ENCODE results near the gene FAM9A. TPM values are rescaled to one million over a fixed set of nuclear protein-coding genes. Genes with fewer than 3 reads are reported as not detected.

FAM9A gene
- not detected for polyA plus RNA-seq

- no peaks in the 10 kb centered on the region for H3K4me1 Mint-ChIP-seq
- no peaks in the 10 kb centered on the region for H3K9me3 Mint-ChIP-seq
- no peak within 1 kb of the TSS for H3K27ac Mint-ChIP-seq
- no peak within 1 kb of the TSS for H3K4me3 Mint-ChIP-seq
- H3K36me3 Mint-ChIP-seq = no peaks in the 10 kb centered on the region
- DNase-seq = no peak
- peaks cover 0 to 7% (median 2%) of the 10 kb centered on the region in 3 donors for H3K27me3 Mint-ChIP-seq (ENCODE audit: low read depth in 3 of 3)
Observed at GRCh38 chrX:8801041-8801599, at the start of gene FAM9A. Gene FAM9A (minus strand): TSS chrX:8801383. CDS start chrX:8800171, 1,212 bp downstream.

- Mint-ChIP-seq H3K9me3 (no peaks in the 10 kb centered on the region), H3K4me1 (no peaks in the 10 kb centered on the region), H3K27me3 (ENCODE audit: low read depth in 3 of 3) (peaks cover 2 to 5% (median 4%) of the 10 kb centered on the region in 3 donors), H3K27ac (no peak overlapping the region), H3K36me3 (no peaks in the 10 kb centered on the region), H3K4me3 (no peak overlapping the region)
- no peak for DNase-seq
Observed at GRCh38 chrX:8850478-8850877, 49.3 kb upstream of the FAM9A start.

- DNase-seq = no peak
- no peaks in the 10 kb centered on the region for H3K9me3 Mint-ChIP-seq
- H3K27ac Mint-ChIP-seq = no peak overlapping the region
- H3K27me3 Mint-ChIP-seq (ENCODE audit: low read depth in 3 of 3) = peaks cover 2 to 5% (median 4%) of the 10 kb centered on the region in 3 donors
- no peaks in the 10 kb centered on the region for H3K36me3 Mint-ChIP-seq
- H3K4me1 Mint-ChIP-seq = no peaks in the 10 kb centered on the region
- no peak overlapping the region for H3K4me3 Mint-ChIP-seq
Observed at GRCh38 chrX:8849945-8850344, 48.8 kb upstream of the FAM9A start.

- DNase-seq = no peak
- Mint-ChIP-seq H3K4me3 (no peak overlapping the region), H3K36me3 (no peaks in the 10 kb centered on the region), H3K9me3 (no peaks in the 10 kb centered on the region), H3K27me3 (ENCODE audit: low read depth in 3 of 3) (peaks cover 2 to 6% (median 4%) of the 10 kb centered on the region in 3 donors), H3K27ac (no peak overlapping the region), H3K4me1 (no peaks in the 10 kb centered on the region)
Observed at GRCh38 chrX:8849458-8849857, 48.3 kb upstream of the FAM9A start.

GRCh38 chrX:8848911-8849310 lies 47.7 kb upstream of the FAM9A start:
- Mint-ChIP-seq H3K9me3 (no peaks in the 10 kb centered on the region), H3K36me3 (no peaks in the 10 kb centered on the region), H3K27ac (no peak overlapping the region), H3K4me1 (no peaks in the 10 kb centered on the region), H3K27me3 (ENCODE audit: low read depth in 3 of 3) (peaks cover 2 to 6% (median 4%) of the 10 kb centered on the region in 3 donors), H3K4me3 (no peak overlapping the region)
- no peak for DNase-seq

- H3K9me3 Mint-ChIP-seq = no peaks in the 10 kb centered on the region
- H3K4me1 Mint-ChIP-seq = no peaks in the 10 kb centered on the region
- H3K4me3 Mint-ChIP-seq = no peak overlapping the region
- no peak for DNase-seq
- H3K27ac Mint-ChIP-seq = no peak overlapping the region
- peaks cover 2 to 6% (median 4%) of the 10 kb centered on the region in 3 donors for H3K27me3 Mint-ChIP-seq (ENCODE audit: low read depth in 3 of 3)
- no peaks in the 10 kb centered on the region for H3K36me3 Mint-ChIP-seq
Observed at GRCh38 chrX:8848441-8848840, 47.3 kb upstream of the FAM9A start.

- H3K27ac Mint-ChIP-seq = no peak overlapping the region
- H3K4me3 Mint-ChIP-seq = no peak overlapping the region
- no peak for DNase-seq
- no peaks in the 10 kb centered on the region for H3K9me3 Mint-ChIP-seq
- peaks cover 2 to 4% (median 3%) of the 10 kb centered on the region in 3 donors for H3K27me3 Mint-ChIP-seq (ENCODE audit: low read depth in 3 of 3)
- no peaks in the 10 kb centered on the region for H3K4me1 Mint-ChIP-seq
- no peaks in the 10 kb centered on the region for H3K36me3 Mint-ChIP-seq
Observed at GRCh38 chrX:8847360-8847759, 46.2 kb upstream of the FAM9A start.

- Mint-ChIP-seq H3K9me3 (no peaks in the 10 kb centered on the region), H3K4me3 (no peak overlapping the region), H3K36me3 (no peaks in the 10 kb centered on the region), H3K27ac (no peak overlapping the region), H3K27me3 (ENCODE audit: low read depth in 3 of 3) (peaks cover 3 to 5% (median 4%) of the 10 kb centered on the region in 3 donors), H3K4me1 (no peaks in the 10 kb centered on the region)
- no peak for DNase-seq
Observed at GRCh38 chrX:8846266-8846665, 45.1 kb upstream of the FAM9A start.

- Mint-ChIP-seq H3K9me3 (no peaks in the 10 kb centered on the region), H3K4me3 (no peak overlapping the region), H3K4me1 (no peaks in the 10 kb centered on the region), H3K27me3 (ENCODE audit: low read depth in 3 of 3) (peaks cover 2 to 5% (median 4%) of the 10 kb centered on the region in 3 donors), H3K36me3 (no peaks in the 10 kb centered on the region), H3K27ac (no peak overlapping the region)
- no peak for DNase-seq
Observed at GRCh38 chrX:8845469-8845868, 44.3 kb upstream of the FAM9A start.

GRCh38 chrX:8845060-8845459 lies 43.9 kb upstream of the FAM9A start:
- peaks cover 2 to 5% (median 4%) of the 10 kb centered on the region in 3 donors for H3K27me3 Mint-ChIP-seq (ENCODE audit: low read depth in 3 of 3)
- H3K36me3 Mint-ChIP-seq = no peaks in the 10 kb centered on the region
- DNase-seq = no peak
- H3K27ac Mint-ChIP-seq = no peak overlapping the region
- no peak overlapping the region for H3K4me3 Mint-ChIP-seq
- H3K4me1 Mint-ChIP-seq = no peaks in the 10 kb centered on the region
- H3K9me3 Mint-ChIP-seq = no peaks in the 10 kb centered on the region

GRCh38 chrX:8844157-8844556 lies 43.0 kb upstream of the FAM9A start:
- Mint-ChIP-seq H3K27me3 (ENCODE audit: low read depth in 3 of 3) (peaks cover 2 to 6% (median 5%) of the 10 kb centered on the region in 3 donors), H3K9me3 (no peaks in the 10 kb centered on the region), H3K27ac (no peak overlapping the region), H3K36me3 (no peaks in the 10 kb centered on the region), H3K4me1 (no peaks in the 10 kb centered on the region), H3K4me3 (no peak overlapping the region)
- no peak for DNase-seq

GRCh38 chrX:8841911-8842310 lies 40.7 kb upstream of the FAM9A start:
- Mint-ChIP-seq H3K4me1 (no peaks in the 10 kb centered on the region), H3K27me3 (ENCODE audit: low read depth in 3 of 3) (peaks cover 2 to 6% (median 5%) of the 10 kb centered on the region in 3 donors), H3K4me3 (no peak overlapping the region), H3K36me3 (no peaks in the 10 kb centered on the region), H3K9me3 (peaks cover 0 to 3% (median 0%) of the 10 kb centered on the region in 6 donors), H3K27ac (no peak overlapping the region)
- DNase-seq = no peak

- H3K9me3 Mint-ChIP-seq = peaks cover 0 to 4% (median 0%) of the 10 kb centered on the region in 6 donors
- DNase-seq = no peak
- H3K27me3 Mint-ChIP-seq (ENCODE audit: low read depth in 3 of 3) = peaks cover 4 to 20% (median 5%) of the 10 kb centered on the region in 3 donors
- H3K4me3 Mint-ChIP-seq = no peak overlapping the region
- no peaks in the 10 kb centered on the region for H3K4me1 Mint-ChIP-seq
- no peak overlapping the region for H3K27ac Mint-ChIP-seq
- H3K36me3 Mint-ChIP-seq = no peaks in the 10 kb centered on the region
Observed at GRCh38 chrX:8834392-8834791, 33.2 kb upstream of the FAM9A start.

- Mint-ChIP-seq H3K27me3 (ENCODE audit: low read depth in 3 of 3) (peaks cover 5 to 19% (median 6%) of the 10 kb centered on the region in 3 donors), H3K9me3 (peaks cover 0 to 4% (median 0%) of the 10 kb centered on the region in 6 donors), H3K4me3 (no peak overlapping the region), H3K27ac (no peak overlapping the region), H3K4me1 (no peaks in the 10 kb centered on the region), H3K36me3 (no peaks in the 10 kb centered on the region)
- DNase-seq = no peak
Observed at GRCh38 chrX:8832582-8833378, 31.6 kb upstream of the FAM9A start.
